ENCODE data around the gene KLHL4.
"Not testable (repeated sequence)": the region's sequence is repeated elsewhere in the genome, so short reads cannot be mapped to it uniquely, and the experiment has no call there.

Gene KLHL4

GRCh38 chrX:87663421-87663820, 145.8 kb downstream of the KLHL4 start:
- no peak for DNase-seq (ENCODE audit: low read depth in 1 of 2, low spot score in 1 of 2)

GRCh38 chrX:87664381-87664780, 146.8 kb downstream of the KLHL4 start:
- no peak for DNase-seq (ENCODE audit: low read depth in 1 of 2, low spot score in 1 of 2)

- no peak for DNase-seq (ENCODE audit: low read depth in 1 of 2, low spot score in 1 of 2)
Measured at GRCh38 chrX:87679849-87680248, 162.2 kb downstream of the KLHL4 start.

DNA sequence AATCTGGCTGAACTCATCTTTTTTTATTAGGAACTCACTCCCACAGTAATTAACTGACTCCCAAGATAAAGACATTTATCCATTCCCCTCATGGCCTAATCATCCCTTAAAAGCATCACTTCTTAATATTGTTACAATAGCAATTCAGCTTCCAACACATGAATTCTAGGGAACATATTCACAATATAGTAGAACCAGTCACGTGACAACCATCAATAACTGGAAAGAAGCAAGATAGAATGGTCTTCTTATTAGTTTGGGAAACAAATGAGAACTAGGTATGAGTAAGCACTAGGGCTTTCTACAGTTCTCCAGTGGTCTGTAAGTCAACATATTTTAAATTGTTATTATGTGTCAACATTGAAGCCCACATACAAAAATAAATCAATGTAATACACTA, 170.1 kb downstream of the KLHL4 start:
- no peak for DNase-seq (ENCODE audit: low read depth in 1 of 2, low spot score in 1 of 2)

DNA sequence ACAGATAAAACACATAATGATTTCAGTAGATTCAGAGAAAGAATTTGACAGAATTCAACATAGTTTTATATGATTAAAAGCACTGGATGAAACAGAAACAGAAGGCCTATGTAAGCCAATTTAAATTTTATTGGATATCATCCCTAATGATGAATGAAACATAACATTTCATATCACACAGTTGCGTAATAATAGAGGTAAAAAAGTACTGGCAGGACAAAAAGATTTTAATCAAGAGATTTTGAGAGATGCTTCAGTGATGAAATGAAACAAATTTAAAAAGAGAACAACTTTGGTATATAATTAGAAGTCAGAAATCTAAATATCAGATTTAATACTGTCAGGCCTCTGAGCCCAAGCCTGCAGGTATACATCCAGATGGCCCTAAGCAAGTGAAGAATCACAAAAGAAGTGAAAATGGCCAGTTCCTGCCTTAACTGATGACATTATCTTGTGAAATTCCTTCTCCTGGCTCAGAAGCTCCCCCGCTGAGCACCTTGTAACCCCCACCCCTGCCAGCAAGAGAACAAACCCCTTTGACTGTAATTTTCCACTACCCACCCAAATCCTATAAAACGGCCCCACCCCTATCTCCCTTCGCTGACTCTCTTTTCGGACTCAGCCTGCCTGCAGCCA, 170.6 kb downstream of the KLHL4 start:
- not testable (repeated sequence) for DNase-seq (ENCODE audit: low read depth in 1 of 2, low spot score in 1 of 2)

- DNase-seq (ENCODE audit: low read depth in 1 of 2, low spot score in 1 of 2): not testable (repeated sequence)
Measured at GRCh38 chrX:87689218-87689617, 171.6 kb downstream of the KLHL4 start.

- DNase-seq (ENCODE audit: low read depth in 1 of 2, low spot score in 1 of 2): no peak
Measured at GRCh38 chrX:87693204-87693603, 175.6 kb downstream of the KLHL4 start.

DNA sequence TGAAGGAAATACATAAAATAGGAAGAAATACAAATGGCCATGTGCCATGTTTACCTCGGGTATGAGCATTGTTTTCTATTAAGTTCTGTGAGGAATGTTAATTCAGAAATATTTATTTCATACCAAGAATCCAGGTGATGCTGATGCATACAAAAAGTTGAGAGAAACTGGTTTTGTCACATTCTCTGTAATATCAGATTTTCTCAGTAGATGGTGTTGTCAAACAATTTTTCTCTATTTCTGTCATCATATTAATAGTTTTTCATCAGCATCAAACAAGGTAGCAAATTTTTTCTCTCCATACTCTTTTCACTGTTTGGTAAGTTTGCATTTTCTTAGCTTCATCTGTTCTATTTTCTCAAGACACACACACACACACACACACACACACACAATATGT, 179.8 kb downstream of the KLHL4 start:
- DNase-seq (ENCODE audit: low read depth in 1 of 2, low spot score in 1 of 2): no peak

GRCh38 chrX:87702795-87703194, 185.2 kb downstream of the KLHL4 start:
- DNase-seq (ENCODE audit: low read depth in 1 of 2, low spot score in 1 of 2): no peak

DNA sequence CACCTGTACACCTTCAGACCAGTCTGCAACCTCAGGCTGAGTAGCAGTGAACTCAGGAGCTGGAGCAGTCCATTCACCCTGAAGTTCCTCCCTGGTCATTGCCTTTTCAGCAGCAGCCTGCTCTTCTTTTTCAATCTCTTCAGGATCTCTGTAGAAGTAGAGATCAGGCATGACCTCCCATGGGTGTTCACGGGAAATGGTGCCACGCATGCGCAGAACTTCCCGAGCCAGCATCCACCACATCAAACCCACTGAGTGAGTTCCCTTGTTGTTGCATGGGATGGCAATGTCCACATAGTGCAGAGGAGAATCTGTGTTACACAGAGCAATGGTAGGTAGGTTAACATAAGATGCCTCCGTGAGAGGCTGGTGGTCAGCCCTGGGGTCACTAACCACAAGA, 185.9 kb downstream of the KLHL4 start:
- DNase-seq (ENCODE audit: low read depth in 1 of 2, low spot score in 1 of 2): not testable (repeated sequence)

GRCh38 chrX:87706134-87706533, 188.5 kb downstream of the KLHL4 start:
- no peak for DNase-seq (ENCODE audit: low read depth in 1 of 2, low spot score in 1 of 2)

DNA sequence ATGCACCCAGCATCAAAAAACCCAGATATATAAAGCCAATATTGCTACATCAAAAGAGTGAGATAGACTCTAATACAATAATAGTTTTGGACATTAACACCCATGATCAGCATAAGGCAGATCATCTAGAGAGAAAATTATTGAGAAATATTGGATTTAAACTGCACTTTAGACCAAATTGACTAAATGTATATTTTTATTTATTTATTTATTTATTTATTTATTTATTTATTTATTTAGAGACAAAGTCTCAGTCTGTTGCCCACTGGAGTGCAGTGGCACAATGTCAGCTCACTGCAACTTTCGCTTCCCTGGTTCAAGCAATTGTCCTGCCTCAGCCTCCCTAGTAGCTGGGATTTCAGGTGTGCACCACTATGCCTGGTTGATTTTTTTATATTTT, 193.0 kb downstream of the KLHL4 start:
- no peak for DNase-seq (ENCODE audit: low read depth in 1 of 2, low spot score in 1 of 2)

Measured in stimulated activated CD4-positive, alpha-beta T cell treated with anti-CD3 and anti-CD28 coated beads, Interleukin-15, amount 100 ng/mL, for 1 hour (primary cell).